OCI-LY7 (cell line): Measurements from ENCODE around the gene NME9.

Source experiments
- CTCF ChIP-seq: fragments of 200-600 bp; sonication (generic); conservative IDR thresholded peaks from 2 replicates; pipeline ENCODE4 v1.5.1; 2014; ENCODE audit warnings: mild to moderate bottlenecking, antibody characterized with exemption, low read length, moderate library complexity, mixed read lengths
- EZH2phosphoT487 ChIP-seq: fragments of 200-600 bp; sonication (generic); IDR thresholded peaks from 2 replicates; pipeline ENCODE4 v1.6.1; 2018; ENCODE audit warnings: low read depth, borderline replicate concordance, mild to moderate bottlenecking, mixed run types, antibody characterized with exemption, low read length, moderate library complexity, mixed read lengths

- no peak for TF ChIP-seq CTCF
- TF ChIP-seq EZH2phosphoT487, result no peak
Observed at GRCh38 chr3:138378990-138379389, 49.3 kb upstream of the NME9 start.
